HG03575 (cell line): ENCODE data around the gene PCNT.

ENCODE experiments used
- ATAC-seq: cut with Tn5 transposase; IDR thresholded peaks from one replicate; pipeline ENCODE4 v1.9.1; 2021; ENCODE audit not compliant: unreplicated experiment, insufficient number of reproducible peaks, low FRiP score; ENCODE audit errors: extremely low read depth

PCNT gene

GRCh38 chr21:46374761-46375389 lies 50.9 kb downstream of the PCNT start:
- ATAC-seq = no peak

- no peak for ATAC-seq
Observed at GRCh38 chr21:46375560-46376230, 51.7 kb downstream of the PCNT start.

- ATAC-seq = no peak
Observed at GRCh38 chr21:46376231-46376628, 52.3 kb downstream of the PCNT start.

GRCh38 chr21:46376856-46377453 lies 53.0 kb downstream of the PCNT start:
- no peak for ATAC-seq

GRCh38 chr21:46377789-46378188 lies 53.8 kb downstream of the PCNT start:
- ATAC-seq = no peak

GRCh38 chr21:46379105-46379504 lies 55.1 kb downstream of the PCNT start:
- ATAC-seq = no peak

GRCh38 chr21:46379691-46380090 lies 55.7 kb downstream of the PCNT start:
- no peak for ATAC-seq

GRCh38 chr21:46381541-46381940 lies 57.6 kb downstream of the PCNT start:
- no peak for ATAC-seq

GRCh38 chr21:46384556-46384955 lies 60.6 kb downstream of the PCNT start:
- ATAC-seq = no peak

- no peak for ATAC-seq
Observed at GRCh38 chr21:46385846-46386733, 62.1 kb downstream of the PCNT start.

GRCh38 chr21:46386734-46387088 lies 62.8 kb downstream of the PCNT start:
- no peak for ATAC-seq

GRCh38 chr21:46388206-46388880 lies 64.4 kb downstream of the PCNT start:
- no peak for ATAC-seq

GRCh38 chr21:46388896-46389295 lies 64.9 kb downstream of the PCNT start:
- ATAC-seq = no peak

GRCh38 chr21:46390603-46391545 lies 66.9 kb downstream of the PCNT start:
- ATAC-seq = no peak

GRCh38 chr21:46391773-46392172 lies 67.8 kb downstream of the PCNT start:
- no peak for ATAC-seq

GRCh38 chr21:46392921-46393320 lies 69.0 kb downstream of the PCNT start:
- no peak for ATAC-seq

- no peak for ATAC-seq
Observed at GRCh38 chr21:46393451-46393940, 69.5 kb downstream of the PCNT start.
